HG02981 (cell line): Measurements from ENCODE around the gene MAGEB10.
"Not testable (repeated sequence)": the region's sequence is repeated elsewhere in the genome, so short reads cannot be mapped to it uniquely, and the experiment has no call there.

ENCODE experiments used
- ATAC-seq: cut with Tn5 transposase; IDR thresholded peaks from one replicate; pipeline ENCODE4 v1.9.1; 2021; ENCODE audit warnings: mild to moderate bottlenecking, moderate library complexity; ENCODE audit not compliant: unreplicated experiment

The MAGEB10 gene

GRCh38 chrX:27807690-27808089 is at the start of gene MAGEB10:
Gene MAGEB10 (plus strand): TSS chrX:27807990. CDS start chrX:27821307, 13,317 bp downstream.
- no peak for ATAC-seq

GRCh38 chrX:27765718-27766117 is 42.1 kb upstream of the MAGEB10 start:
- no peak for ATAC-seq

- ATAC-seq = no peak
These were observed 40.4 kb upstream of the MAGEB10 start for GRCh38 chrX:27767387-27767786.

- ATAC-seq = no peak
These were observed 31.8 kb upstream of the MAGEB10 start for GRCh38 chrX:27775984-27776383.

GRCh38 chrX:27796640-27797257 is 11.0 kb upstream of the MAGEB10 start:
- no peak for ATAC-seq

GRCh38 chrX:27797575-27797974 is 10.2 kb upstream of the MAGEB10 start:
- ATAC-seq = no peak

GRCh38 chrX:27808226-27808625 is 436 bp downstream of the MAGEB10 start:
- ATAC-seq = no peak

GRCh38 chrX:27808991-27809859 is 1.4 kb downstream of the MAGEB10 start:
- ATAC-seq = not testable (repeated sequence)

- ATAC-seq = no peak
These were observed 7.4 kb downstream of the MAGEB10 start for GRCh38 chrX:27815209-27815608.

- ATAC-seq = no peak
These were observed 16.0 kb downstream of the MAGEB10 start for GRCh38 chrX:27823812-27824211.

GRCh38 chrX:27838185-27838584 is 30.4 kb downstream of the MAGEB10 start:
- no peak for ATAC-seq

- ATAC-seq = no peak
These were observed 33.1 kb downstream of the MAGEB10 start for GRCh38 chrX:27840881-27841280.

GRCh38 chrX:27842859-27843258 is 35.1 kb downstream of the MAGEB10 start:
- ATAC-seq = no peak

GRCh38 chrX:27860337-27860736 is 52.5 kb downstream of the MAGEB10 start:
- ATAC-seq = no peak

- no peak for ATAC-seq
These were observed 56.0 kb downstream of the MAGEB10 start for GRCh38 chrX:27863809-27864208.
